ENCODE results near the gene TBC1D28.
"Not testable (repeated sequence)": the region's sequence is repeated elsewhere in the genome, so short reads cannot be mapped to it uniquely, and the experiment has no call there.

TBC1D28 gene

DNA sequence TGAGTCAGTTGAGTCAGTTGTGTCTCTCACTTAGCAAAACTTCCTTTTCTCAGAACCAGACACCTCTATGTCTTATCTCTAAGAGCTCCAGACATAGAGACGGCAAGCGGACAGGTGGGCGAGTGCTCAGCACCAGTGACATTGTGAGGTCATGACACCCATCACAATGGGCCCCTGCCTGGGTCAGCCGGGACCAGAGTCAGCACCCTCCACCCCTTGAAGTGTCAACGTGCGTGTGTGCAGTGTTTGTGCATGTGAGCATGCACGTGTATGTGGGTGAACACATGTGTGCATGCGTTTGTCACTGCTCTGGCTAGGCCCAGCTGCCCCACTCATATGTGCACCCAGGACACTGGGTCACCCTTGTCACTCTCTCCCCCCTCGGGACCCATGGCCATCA is at the start of gene TBC1D28:
Gene TBC1D28 (minus strand): TSS at position 101 of the 400 bp plus-strand sequence. CDS start 3,039 bp downstream, outside the sequence.
- H3K9me3 ChIP-seq (ENCODE audit: control insufficient read depth, insufficient read depth, low read length); H3K9ac ChIP-seq (ENCODE audit: low read depth, low read length); H3K4me3 ChIP-seq (ENCODE audit: low read depth, low read length); H3K36me3 ChIP-seq (ENCODE audit: control insufficient read depth, insufficient read depth, low read length); H3K27me3 ChIP-seq (ENCODE audit: control insufficient read depth, insufficient read depth, low read length); H3K4me1 ChIP-seq (ENCODE audit: control insufficient read depth, insufficient read depth, low read length): not testable (repeated sequence)

DNA sequence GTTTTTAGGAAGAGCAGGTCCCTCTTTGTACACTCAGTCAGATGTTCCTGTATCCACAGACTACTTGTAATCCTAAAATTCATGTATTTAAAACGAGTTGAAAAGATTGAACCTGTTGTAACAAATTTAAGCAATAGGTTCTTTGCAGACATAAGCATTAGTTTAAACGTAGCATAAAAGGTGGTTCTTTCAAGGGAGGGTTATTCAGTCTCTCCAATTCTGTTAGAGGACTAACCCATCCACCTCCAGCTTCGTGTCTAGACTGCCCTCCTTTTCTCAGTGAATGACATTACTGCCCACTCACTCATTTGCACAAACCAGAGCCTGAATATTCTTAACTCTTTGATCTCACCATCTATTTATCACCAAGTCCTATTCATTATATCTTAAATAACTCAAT is 38.5 kb upstream of the TBC1D28 start:
- H3K9ac ChIP-seq (ENCODE audit: low read depth, low read length); H3K9me3 ChIP-seq (ENCODE audit: control insufficient read depth, insufficient read depth, low read length); H3K27me3 ChIP-seq (ENCODE audit: control insufficient read depth, insufficient read depth, low read length); H3K4me1 ChIP-seq (ENCODE audit: control insufficient read depth, insufficient read depth, low read length); H3K36me3 ChIP-seq (ENCODE audit: control insufficient read depth, insufficient read depth, low read length): not testable (repeated sequence)
- peak overlapping the region; percentile 59 for H3K4me3 ChIP-seq (ENCODE audit: low read depth, low read length)

DNA sequence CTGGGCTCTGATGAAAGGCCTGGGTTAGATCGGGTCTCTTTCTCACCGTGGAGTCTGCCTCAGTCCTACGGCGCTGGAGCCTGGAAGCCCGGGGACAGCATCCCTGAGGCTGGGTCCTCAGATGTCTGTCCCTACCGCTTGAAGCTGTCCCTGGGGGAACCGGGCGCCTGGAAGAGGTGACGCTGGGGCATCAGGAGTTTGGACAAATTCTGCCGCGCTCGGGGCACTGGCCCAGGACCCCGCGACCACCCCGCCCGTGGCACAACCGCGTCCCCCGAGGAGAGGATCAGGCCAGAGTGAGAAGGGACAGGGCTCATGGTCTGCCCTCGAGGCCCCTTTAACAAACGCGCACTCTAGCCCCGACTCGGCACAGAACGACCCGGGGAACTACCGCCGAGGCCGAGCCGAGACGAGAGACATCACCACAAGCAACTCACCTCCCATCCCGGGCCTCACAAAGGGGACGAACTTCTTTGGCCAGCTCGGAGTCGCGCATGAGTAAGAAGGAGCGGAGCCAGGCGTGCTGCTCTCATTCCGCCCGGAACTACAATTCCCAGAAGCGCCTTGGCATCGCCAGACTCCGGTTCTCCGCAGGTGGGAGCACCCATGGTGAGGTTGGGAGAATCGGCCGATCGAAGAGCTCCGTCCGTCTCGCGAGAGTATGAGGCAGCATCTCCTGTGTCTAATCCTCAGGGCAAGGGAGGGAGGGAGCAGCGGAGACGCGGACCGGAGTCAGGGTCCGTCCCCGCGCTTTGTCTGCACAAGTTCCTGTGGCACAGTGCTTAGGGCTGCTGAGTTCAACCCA is 37.8 kb upstream of the TBC1D28 start, which contains the start of gene FOXO3B:
Gene FOXO3B (minus strand): TSS at position 548 of the 805 bp plus-strand sequence. CDS start 663 bp downstream, outside the sequence.
- Histone ChIP-seq H3K9ac (ENCODE audit: low read depth, low read length) (peak within 1 kb of the TSS; percentile 47), H3K4me3 (ENCODE audit: low read depth, low read length) (peak within 1 kb of the TSS; percentile 59)
- not testable (repeated sequence) for H3K9me3 ChIP-seq (ENCODE audit: control insufficient read depth, insufficient read depth, low read length); H3K4me1 ChIP-seq (ENCODE audit: control insufficient read depth, insufficient read depth, low read length); H3K36me3 ChIP-seq (ENCODE audit: control insufficient read depth, insufficient read depth, low read length); H3K27me3 ChIP-seq (ENCODE audit: control insufficient read depth, insufficient read depth, low read length)

DNA sequence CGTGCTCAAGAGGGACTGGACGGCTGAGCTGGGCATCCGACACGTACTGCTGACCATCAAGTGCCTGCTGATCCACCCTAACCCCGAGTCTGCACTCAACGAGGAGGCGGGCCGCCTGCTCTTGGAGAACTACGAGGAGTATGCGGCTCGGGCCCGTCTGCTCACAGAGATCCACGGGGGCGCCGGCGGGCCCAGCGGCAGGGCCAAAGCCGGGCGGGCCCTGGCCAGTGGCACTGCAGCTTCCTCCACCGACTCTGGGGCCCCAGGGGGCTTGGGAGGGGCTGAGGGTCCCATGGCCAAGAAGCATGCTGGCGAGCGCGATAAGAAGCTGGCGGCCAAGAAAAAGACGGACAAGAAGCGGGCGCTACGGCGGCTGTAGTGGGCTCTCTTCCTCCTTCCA is 33.2 kb upstream of the TBC1D28 start:
- not testable (repeated sequence) for H3K9me3 ChIP-seq (ENCODE audit: control insufficient read depth, insufficient read depth, low read length); H3K4me3 ChIP-seq (ENCODE audit: low read depth, low read length); H3K4me1 ChIP-seq (ENCODE audit: control insufficient read depth, insufficient read depth, low read length); H3K27me3 ChIP-seq (ENCODE audit: control insufficient read depth, insufficient read depth, low read length); H3K36me3 ChIP-seq (ENCODE audit: control insufficient read depth, insufficient read depth, low read length); H3K9ac ChIP-seq (ENCODE audit: low read depth, low read length)

DNA sequence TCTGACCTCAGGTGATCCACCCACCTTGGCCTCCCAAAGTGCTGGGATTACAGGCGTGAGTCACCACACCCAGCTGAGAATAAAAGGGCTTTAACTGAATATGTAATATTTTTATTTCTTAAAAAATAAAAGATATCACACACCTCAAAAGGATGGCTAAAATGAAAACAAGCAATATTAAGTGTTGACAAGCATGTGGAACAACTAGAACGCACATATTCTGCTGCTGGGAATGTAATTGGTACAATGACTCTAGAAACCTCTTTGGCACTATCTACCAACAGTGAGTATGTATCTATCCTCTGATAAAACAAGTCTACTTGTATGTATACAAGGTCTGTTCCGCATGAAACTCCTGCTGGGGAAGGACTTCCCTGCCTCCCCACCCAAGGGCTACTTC is 32.7 kb upstream of the TBC1D28 start:
- H3K9ac ChIP-seq (ENCODE audit: low read depth, low read length); H3K9me3 ChIP-seq (ENCODE audit: control insufficient read depth, insufficient read depth, low read length); H3K36me3 ChIP-seq (ENCODE audit: control insufficient read depth, insufficient read depth, low read length); H3K4me1 ChIP-seq (ENCODE audit: control insufficient read depth, insufficient read depth, low read length); H3K27me3 ChIP-seq (ENCODE audit: control insufficient read depth, insufficient read depth, low read length); H3K4me3 ChIP-seq (ENCODE audit: low read depth, low read length): not testable (repeated sequence)

DNA sequence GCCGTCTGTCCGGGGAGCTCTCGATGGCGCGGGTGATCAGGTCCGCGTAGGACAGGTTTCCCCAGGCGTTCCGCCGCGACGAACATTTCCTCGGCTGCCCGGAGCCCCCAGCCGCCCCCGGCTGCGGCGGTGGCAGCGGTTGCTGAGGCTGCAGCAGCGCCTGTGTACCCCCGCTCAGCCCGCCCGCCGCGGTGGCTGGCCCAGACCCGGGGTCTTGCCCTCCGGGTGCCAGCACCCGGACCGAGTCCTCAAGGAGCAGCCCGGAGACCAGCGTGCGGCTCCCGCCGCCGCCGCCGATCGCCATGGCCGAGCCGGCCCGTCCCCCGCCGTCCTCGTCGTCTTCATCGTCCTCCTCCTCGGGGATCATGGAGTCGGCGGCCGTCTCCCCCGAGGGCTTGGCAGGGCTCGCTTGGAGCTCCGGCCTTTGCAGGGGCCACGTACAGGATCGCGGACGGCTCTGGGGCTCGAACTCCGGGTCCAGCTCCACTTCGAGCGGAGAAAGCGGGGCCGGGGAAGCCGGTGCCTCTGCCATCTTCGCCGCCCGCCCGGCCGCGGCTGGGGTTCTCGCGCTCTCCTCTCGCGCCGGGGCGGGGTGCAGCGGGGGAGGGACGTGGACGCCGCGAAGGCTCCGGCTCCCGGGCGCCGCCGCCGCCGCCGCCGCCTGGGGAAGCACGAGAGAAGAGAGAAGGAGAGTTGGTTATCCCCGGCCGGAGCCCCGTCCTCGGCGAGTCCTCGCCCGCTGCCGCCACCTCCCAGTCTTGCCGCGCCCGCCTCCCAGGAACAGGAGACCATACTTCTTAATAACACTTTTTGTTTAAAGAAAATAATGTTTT is 28.4 kb upstream of the TBC1D28 start:
- H3K4me3 ChIP-seq (ENCODE audit: low read depth, low read length); H3K27me3 ChIP-seq (ENCODE audit: control insufficient read depth, insufficient read depth, low read length); H3K9me3 ChIP-seq (ENCODE audit: control insufficient read depth, insufficient read depth, low read length); H3K4me1 ChIP-seq (ENCODE audit: control insufficient read depth, insufficient read depth, low read length); H3K9ac ChIP-seq (ENCODE audit: low read depth, low read length): not testable (repeated sequence)
- peaks cover 23% of the 10 kb centered on the region for H3K36me3 ChIP-seq (ENCODE audit: control insufficient read depth, insufficient read depth, low read length)

DNA sequence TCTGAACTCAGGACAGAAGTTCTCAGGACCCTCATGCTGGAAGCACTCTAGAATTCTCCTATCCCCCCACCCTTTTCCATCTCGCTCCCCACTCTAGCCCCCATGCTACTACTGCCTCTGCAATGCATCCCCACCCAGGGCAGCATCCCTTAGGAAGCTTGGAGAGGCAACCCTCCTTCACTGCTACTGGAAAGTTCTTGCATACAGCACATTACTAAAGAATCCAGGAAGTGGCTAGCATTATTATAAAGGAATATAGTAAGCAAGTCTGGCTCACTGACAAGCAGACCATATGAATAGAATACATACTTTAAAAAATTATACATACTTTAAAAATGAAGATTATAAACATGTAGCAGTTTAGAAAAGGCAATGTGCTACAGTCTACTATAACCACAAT is 24.4 kb upstream of the TBC1D28 start:
- H3K9me3 ChIP-seq (ENCODE audit: control insufficient read depth, insufficient read depth, low read length); H3K27me3 ChIP-seq (ENCODE audit: control insufficient read depth, insufficient read depth, low read length); H3K4me3 ChIP-seq (ENCODE audit: low read depth, low read length); H3K4me1 ChIP-seq (ENCODE audit: control insufficient read depth, insufficient read depth, low read length); H3K9ac ChIP-seq (ENCODE audit: low read depth, low read length): not testable (repeated sequence)
- H3K36me3 ChIP-seq (ENCODE audit: control insufficient read depth, insufficient read depth, low read length): peaks cover 18% of the 10 kb centered on the region

DNA sequence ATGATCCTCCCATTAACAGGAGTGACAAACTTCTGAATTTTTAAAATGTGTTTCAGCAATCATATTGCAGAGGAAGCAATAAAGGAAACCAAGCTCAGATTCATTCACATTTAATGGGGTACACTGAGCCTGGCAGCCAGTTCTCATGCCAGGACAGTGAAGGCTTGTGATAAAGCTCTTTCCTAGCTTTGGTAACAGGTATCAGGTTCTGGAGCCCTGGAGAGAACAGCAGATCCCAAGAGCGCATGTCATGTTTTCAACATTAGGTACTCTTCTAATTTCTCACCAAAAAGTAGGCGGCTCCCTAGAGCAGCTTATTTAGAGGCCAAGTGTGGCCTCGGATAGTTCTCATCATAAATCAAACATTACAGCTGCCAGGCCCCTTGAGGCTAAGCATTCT is 23.3 kb upstream of the TBC1D28 start:
- not testable (repeated sequence) for H3K27me3 ChIP-seq (ENCODE audit: control insufficient read depth, insufficient read depth, low read length); H3K9ac ChIP-seq (ENCODE audit: low read depth, low read length); H3K9me3 ChIP-seq (ENCODE audit: control insufficient read depth, insufficient read depth, low read length); H3K4me1 ChIP-seq (ENCODE audit: control insufficient read depth, insufficient read depth, low read length); H3K4me3 ChIP-seq (ENCODE audit: low read depth, low read length)
- peaks cover 18% of the 10 kb centered on the region for H3K36me3 ChIP-seq (ENCODE audit: control insufficient read depth, insufficient read depth, low read length)

DNA sequence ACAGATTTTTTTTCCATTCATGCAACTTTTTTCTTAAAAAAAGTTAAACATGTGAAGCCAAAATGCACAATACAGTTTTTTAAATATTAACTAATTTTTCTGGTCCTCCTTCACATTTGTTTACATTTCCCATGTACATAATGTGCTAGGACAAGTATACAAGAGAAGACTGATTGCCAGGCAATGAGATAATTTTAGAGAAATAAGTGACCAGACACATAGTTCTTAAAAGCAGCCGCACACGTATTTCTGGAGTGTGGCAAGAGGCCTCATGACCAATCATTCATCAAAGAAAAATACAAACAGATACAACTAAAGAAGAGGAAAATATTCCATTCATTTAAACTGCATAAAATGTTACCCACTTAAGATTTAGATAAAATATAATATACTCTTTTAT is 22.1 kb upstream of the TBC1D28 start:
- H3K36me3 ChIP-seq (ENCODE audit: control insufficient read depth, insufficient read depth, low read length); H3K9me3 ChIP-seq (ENCODE audit: control insufficient read depth, insufficient read depth, low read length); H3K4me1 ChIP-seq (ENCODE audit: control insufficient read depth, insufficient read depth, low read length); H3K4me3 ChIP-seq (ENCODE audit: low read depth, low read length); H3K9ac ChIP-seq (ENCODE audit: low read depth, low read length); H3K27me3 ChIP-seq (ENCODE audit: control insufficient read depth, insufficient read depth, low read length): not testable (repeated sequence)

DNA sequence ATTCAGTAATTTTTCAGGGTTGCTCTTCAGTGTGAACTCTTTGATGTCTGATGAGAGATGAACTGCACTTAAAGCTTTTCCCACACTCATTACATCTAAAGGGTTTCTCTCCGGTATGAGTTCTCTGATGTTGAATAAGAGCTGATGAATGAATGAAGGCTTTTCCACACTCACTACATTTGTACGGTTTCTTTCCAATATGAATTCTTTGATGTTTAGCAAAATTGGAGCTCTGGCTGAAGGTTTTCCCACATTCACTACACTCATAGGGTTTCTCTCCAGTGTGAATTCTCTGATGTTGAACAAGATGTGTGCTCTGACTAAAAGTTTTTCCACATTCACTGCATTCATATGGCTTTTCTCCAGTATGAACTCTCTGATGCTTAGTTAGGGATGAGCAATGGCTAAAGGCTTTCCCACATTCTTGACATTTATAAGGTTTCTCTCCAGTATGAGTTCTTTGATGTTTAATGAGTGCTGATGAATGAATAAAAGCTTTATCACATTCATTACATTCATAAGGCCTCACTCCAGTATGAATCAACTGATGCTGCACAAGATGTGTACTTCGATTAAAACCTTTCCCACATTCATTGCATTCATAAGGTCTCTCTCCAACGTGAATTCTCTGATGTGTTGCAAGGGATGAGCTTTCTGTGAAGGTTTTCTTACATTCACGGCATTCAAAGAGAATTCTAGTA is 17.9 kb upstream of the TBC1D28 start:
- not testable (repeated sequence) for H3K36me3 ChIP-seq (ENCODE audit: control insufficient read depth, insufficient read depth, low read length); H3K9me3 ChIP-seq (ENCODE audit: control insufficient read depth, insufficient read depth, low read length); H3K4me1 ChIP-seq (ENCODE audit: control insufficient read depth, insufficient read depth, low read length); H3K4me3 ChIP-seq (ENCODE audit: low read depth, low read length); H3K27me3 ChIP-seq (ENCODE audit: control insufficient read depth, insufficient read depth, low read length); H3K9ac ChIP-seq (ENCODE audit: low read depth, low read length)

DNA sequence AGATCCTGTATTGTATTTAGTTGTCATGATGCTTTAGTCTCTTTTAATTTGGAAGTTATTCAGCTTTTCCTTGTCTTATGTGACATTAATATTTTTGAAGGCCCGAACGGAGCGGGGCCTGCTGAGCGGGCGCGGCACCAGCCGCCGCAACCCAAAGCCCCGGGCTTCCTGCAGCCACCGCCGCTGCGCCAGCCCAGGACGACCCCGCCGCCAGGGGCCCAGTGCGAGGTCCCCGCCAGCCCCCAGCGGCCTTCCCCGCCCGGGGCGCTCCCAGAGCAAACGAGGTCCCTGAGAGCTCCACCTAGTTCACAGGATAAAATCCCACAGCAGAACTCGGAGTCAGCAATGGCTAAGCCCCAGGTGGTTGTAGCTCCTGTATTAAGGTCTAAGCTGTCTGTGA is 5.9 kb upstream of the TBC1D28 start:
- not testable (repeated sequence) for H3K9me3 ChIP-seq (ENCODE audit: control insufficient read depth, insufficient read depth, low read length); H3K27me3 ChIP-seq (ENCODE audit: control insufficient read depth, insufficient read depth, low read length); H3K4me1 ChIP-seq (ENCODE audit: control insufficient read depth, insufficient read depth, low read length); H3K36me3 ChIP-seq (ENCODE audit: control insufficient read depth, insufficient read depth, low read length); H3K4me3 ChIP-seq (ENCODE audit: low read depth, low read length); H3K9ac ChIP-seq (ENCODE audit: low read depth, low read length)

DNA sequence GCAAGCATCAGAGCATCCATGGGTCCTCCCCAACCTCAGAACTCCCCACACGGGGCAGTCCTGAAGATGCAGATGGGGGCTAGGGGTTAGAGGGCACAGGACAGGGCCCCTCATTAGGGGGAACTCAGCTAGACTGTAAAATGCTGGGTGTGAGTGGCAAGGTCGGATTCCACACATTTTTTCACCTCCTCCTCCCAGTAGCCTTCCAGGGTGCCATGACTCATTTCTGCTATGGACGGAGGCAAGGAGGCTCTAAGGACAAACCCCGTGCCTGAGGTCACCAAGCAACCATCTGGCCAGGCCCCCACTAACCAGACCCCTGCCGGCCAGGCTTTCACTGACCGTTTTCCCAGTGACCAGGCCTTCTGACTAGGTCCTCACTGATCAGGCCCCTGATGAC is 1.1 kb downstream of the TBC1D28 start:
- H3K9ac ChIP-seq (ENCODE audit: low read depth, low read length): not testable (repeated sequence)

More for the DNA sequence above, 1.1 kb downstream of the TBC1D28 start:
- H3K36me3 ChIP-seq (ENCODE audit: control insufficient read depth, insufficient read depth, low read length); H3K4me1 ChIP-seq (ENCODE audit: control insufficient read depth, insufficient read depth, low read length); H3K27me3 ChIP-seq (ENCODE audit: control insufficient read depth, insufficient read depth, low read length); H3K9me3 ChIP-seq (ENCODE audit: control insufficient read depth, insufficient read depth, low read length); H3K4me3 ChIP-seq (ENCODE audit: low read depth, low read length): not testable (repeated sequence)

Data from iPS-15b (cell line).